Stimulated activated CD8-positive, alpha-beta memory T cell treated with anti-CD3 and anti-CD28 coated beads, Interleukin-7, amount 100 ng/mL, for 48 hours (primary cell): ENCODE data around the gene FAM117B.
"Not testable (repeated sequence)": the region's sequence is repeated elsewhere in the genome, so short reads cannot be mapped to it uniquely, and the experiment has no call there.

Experiments used
- DNase-seq, 2 donors: peaks; one replicate each; pipeline ENCODE4 v3.0.0-alpha.2; 2020; ENCODE audit warnings: low read depth in 1 of 2; ENCODE audit errors: extremely low read depth in 1 of 2

FAM117B gene

GRCh38 chr2:202757339-202757738 is 122.6 kb downstream of the FAM117B start:
- DNase-seq, result no peak

DNA sequence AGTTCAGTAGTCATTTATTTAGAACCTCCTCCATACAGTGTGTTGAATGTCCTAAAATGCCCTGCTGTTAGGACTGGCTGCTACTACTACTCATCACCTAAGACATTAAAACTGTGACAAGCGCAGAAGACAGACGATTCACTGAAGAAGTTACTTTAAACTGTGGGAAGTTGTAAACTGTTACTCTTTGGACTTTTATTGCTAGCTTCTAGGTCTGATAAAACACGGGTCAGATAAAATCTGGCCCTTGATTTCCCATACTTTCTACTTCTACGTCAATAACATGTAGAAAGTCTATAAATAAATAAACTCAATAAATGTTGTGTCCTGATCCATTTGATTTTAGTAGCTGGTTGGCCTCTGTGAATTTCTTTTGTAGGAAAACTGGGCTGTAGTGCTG is 123.4 kb downstream of the FAM117B start:
- DNase-seq, result no peak

- DNase-seq, result no peak
Measured at GRCh38 chr2:202758604-202759003, 123.8 kb downstream of the FAM117B start.

DNA sequence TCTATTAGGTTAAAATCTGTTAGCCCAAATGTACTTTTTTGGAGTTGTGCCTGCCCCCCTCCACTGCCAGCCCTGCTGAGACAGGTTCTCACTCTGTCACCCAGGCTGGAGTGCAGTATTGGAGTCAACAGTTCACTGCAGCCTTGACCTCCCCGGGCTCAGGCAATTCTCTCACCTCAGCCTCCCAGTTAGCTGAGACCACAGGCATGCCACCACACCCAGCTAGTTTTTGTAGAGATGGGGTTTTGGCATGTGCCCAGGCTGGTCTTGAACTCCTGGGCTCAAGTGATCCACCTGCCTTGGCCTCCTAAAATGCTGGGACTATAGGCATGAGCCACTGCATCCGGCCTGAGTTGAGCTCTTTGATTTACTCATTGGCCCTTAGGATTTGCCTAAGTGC is 126.1 kb downstream of the FAM117B start:
- DNase-seq, result no peak

GRCh38 chr2:202762556-202762955 is 127.8 kb downstream of the FAM117B start:
- DNase-seq, result no peak

DNA sequence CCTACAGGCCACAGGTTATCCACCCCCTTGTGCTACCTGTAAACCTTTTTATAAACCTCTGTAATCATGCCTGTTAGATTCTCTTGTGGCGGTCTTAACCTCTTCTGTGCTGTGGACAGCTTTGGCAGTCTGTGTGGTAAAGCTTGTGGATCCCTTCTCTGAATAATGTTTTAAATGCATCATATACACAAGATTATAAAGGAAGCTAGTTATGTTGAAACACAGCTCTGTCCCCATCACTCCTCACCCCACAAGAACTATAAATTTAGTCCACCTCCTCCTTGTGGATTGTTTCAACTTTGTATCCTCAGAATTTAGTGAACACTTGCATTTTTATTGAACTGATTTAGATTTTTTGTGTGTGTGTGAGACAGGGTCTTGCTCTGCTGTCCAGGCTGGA is 129.1 kb downstream of the FAM117B start:
- DNase-seq, result no peak

GRCh38 chr2:202764991-202765390 is 130.2 kb downstream of the FAM117B start:
- DNase-seq, result no peak

DNA sequence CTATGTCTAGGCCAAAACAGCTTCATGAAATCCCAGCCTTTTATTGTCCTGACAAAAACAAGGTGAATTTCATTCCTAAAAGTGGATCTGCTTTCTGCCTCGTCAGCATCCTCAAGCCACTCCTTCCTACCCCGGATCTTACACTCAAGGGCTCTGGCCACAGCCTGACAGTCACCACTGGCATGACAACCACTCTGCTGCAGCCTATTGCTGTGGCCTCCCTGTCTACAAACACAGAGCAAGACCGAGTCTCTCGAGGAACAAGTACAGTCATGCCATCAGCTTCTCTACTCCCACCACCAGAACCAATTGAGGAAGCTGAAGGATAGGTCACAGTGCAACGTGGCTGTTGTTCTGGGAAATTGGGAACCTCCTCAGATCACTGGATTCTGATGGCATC is 130.7 kb downstream of the FAM117B start:
- no peak for DNase-seq

GRCh38 chr2:202768273-202768672 is 133.5 kb downstream of the FAM117B start:
- DNase-seq, result no peak

DNA sequence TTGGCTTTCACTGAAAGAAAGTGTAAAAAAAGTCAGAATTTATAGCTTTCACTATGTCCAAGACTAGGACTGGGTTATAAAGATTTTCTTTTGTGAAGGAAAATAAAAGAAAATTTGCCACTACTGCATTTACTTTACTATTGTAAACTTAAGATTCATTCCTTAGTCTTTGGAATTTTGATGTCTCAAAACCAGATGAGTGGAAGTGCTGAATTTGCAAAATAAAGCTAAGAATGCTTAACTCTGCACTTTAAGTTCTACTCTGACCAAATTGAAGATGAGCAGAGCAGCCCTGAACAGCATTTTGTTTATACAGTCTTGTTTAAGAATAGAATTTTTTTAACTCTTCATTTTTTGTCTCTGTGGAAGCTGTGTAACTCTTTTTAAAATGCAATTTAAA is 134.4 kb downstream of the FAM117B start:
- no peak for DNase-seq

DNA sequence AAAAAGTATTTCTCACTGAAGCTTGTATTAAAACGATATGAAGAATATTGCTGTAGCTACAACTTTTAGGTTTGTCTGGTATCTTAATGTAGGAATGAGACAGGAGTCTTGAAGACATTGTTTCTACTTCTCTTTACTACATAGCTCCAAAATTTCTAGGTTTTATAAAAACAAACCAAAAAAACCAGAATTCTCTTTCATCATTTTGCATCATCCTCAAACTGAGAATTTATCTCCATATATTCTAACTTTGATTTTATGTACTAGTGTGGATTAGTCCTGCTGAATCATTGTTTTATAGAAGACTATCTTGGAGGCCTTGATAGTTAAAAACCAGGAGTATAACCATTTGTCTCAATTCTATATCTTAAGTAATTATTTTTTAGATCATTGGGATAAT is 136.6 kb downstream of the FAM117B start:
- no peak for DNase-seq

GRCh38 chr2:202771741-202772460 is 137.1 kb downstream of the FAM117B start:
- DNase-seq, result no peak

- DNase-seq, result no peak
Measured at GRCh38 chr2:202773301-202773973, 138.7 kb downstream of the FAM117B start.

- DNase-seq, result no peak
Measured at GRCh38 chr2:202774104-202774503, 139.3 kb downstream of the FAM117B start.

DNA sequence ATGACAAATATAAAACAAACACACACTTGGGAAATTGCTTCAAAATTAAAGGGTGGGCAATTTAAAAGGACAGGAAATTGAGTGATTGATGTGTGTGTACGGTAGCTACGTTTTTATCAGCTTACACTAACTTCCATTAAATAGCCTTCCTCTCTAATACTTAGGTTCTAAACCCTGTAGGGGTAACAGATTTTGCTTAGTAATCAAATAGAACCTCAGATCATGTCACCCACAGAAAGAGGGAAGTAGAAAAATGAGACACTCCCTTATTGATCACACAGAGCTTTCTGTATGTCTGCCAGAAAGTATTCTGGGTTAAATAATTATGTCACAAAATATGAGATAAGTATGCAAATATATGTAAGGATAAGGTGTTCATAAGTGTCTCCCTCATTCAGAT is 143.4 kb downstream of the FAM117B start:
- DNase-seq, result no peak

- no peak for DNase-seq
Measured at GRCh38 chr2:202780514-202781021, 145.8 kb downstream of the FAM117B start.

DNA sequence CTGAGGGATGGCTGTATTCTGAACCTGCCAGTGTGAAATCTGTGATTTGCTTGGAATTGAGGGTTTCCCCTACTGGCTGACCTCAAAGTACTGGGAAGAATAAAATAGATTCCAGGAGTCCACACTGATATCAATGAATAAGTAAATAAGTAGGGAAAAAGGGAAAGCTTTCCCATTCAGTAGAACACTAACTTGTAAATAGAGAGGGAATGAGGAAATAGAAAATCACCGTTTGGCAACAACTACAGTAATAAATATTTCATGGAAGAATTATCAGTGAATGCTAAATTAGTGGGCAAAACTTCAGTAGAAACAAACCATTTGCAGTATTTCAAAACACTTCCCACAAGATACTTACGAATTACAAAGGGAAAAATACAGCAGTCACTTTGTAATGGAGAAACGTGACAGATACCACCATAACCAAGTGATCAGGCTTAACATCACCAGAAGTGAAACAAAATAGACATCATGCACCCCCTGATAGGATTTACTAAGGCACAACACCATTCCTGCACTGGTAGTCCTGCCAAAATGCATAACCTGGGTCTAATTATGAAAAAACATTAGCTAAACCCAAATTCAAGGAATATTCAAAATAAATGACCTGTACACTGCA is 148.3 kb downstream of the FAM117B start:
- no peak for DNase-seq

DNA sequence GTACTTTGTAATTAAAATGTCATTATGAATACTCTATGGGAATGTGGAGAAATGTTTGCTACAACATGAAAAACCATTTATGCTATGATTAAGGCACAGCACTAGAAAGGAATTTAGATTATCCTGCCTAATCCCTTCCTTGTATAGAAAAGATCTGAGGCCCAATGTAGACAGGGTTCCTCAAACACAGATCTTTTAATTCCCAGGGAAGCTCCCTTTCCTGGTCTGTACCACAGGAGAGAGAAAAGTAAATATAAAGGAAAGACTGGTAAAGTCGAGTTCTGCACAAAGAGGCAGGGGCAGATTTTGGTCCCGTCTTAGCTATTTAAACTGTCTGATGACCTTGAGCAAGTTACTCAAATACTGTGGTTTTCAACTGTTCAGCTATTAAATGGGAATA is 152.1 kb downstream of the FAM117B start:
- DNase-seq, result no peak

DNA sequence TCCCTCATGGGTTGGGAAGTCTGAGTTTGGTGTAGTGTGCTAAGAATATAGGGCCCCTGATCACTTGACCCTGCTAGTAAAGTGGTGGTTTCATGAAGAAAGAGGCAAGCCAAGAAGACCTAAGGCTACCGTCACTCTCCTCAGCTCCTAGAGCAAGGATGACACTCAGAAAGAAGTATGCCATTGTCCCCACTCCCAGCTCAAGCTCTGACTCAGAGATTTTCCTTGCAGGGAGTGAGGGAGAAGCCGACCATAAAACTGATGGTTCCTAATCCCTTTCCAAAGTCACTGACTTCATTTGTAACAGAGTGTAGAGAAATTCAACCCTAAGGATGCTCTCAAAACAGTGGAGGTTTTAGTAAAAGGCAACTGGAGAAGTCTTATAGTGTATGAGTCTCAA is 155.9 kb downstream of the FAM117B start:
- no peak for DNase-seq

- DNase-seq, result no peak
Measured at GRCh38 chr2:202797944-202798343, 163.2 kb downstream of the FAM117B start.

DNA sequence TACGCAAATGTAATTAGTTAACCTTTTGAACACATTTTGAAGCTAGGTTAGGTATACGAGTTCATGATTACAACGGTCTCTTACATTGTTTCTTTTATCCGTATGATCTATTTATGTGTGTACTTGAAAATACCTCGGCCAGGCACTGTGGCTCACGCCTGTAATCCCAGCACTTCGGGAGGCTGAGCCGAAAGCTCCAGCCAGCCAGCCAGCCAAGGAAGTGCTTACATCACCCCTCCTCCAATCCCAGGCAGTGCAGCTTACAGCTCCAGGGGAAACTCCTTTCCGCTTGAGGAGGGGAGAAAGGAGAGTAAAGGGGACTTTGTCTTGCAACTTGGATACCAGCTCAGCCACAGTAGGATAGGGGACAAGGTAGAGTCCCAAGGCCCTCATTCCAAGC is 171.1 kb downstream of the FAM117B start:
- not testable (repeated sequence) for DNase-seq
